ENCODE data around the gene PI16. TPM values are rescaled to one million over a fixed set of nuclear protein-coding genes. Genes with fewer than 3 reads are reported as not detected.

PI16 gene
- total and polyA plus RNA-seq, 2 of the 13 experiments (the other 11 are each of a cell fraction or from before 2014, with no cell fraction given): not detected

GRCh38 chr6:36925809-36926208 is 28.7 kb upstream of the PI16 start:
- no peak overlapping the region for H3K4me3 ChIP-seq (replicated peaks in 1 of 3; ENCODE audit: insufficient read depth in 1 of 3, low read depth in 2 of 3, low read length in 3 of 3)
- POLR2A ChIA-PET: no interaction called here
- in situ Hi-C loops (cut with HindIII; ENCODE audit: extremely low pct_ligation_motif_present, low pct_unique_long_range_greater_than_20kb): no loop called here
- H3K4me1 ChIP-seq (ENCODE audit: insufficient read depth, low read length): peaks cover 11% of the 10 kb centered on the region; the same call in 1 of the 2 replicates
- H3K9ac ChIP-seq (ENCODE audit: insufficient read depth, low read depth, low read length): no peak overlapping the region
- DNase-seq (ENCODE audit: low spot score): no peak
- no peak for TF ChIP-seq SOX6 (IDR thresholded peaks at IDR 0.05)
- TF ChIP-seq SOX6 (CRISPR knock-in tag; IDR thresholded peaks at IDR 0.05): no peak
- TF ChIP-seq ZKSCAN5 (CRISPR knock-in tag; IDR thresholded peaks at IDR 0.05): no peak
- TF ChIP-seq ZNF326 (CRISPR knock-in tag; IDR thresholded peaks at IDR 0.05; ENCODE audit: borderline replicate concordance): no peak
- no peak for TF ChIP-seq NBN (conservative IDR thresholded peaks at IDR 0.05)
- TF ChIP-seq ZNF543 (CRISPR knock-in tag; IDR thresholded peaks at IDR 0.05): no peak
- WGBS (ENCODE audit: low lambda C conversion rate): 95% methylated on average over 4 of the region's 4 CpGs
- no peak overlapping the region for H3K27ac ChIP-seq (ENCODE audit: extremely low read length, insufficient read depth, low read length)
- H3K9me3 ChIP-seq (ENCODE audit: low read length): no peaks in the 10 kb centered on the region
- CTCF ChIA-PET (ENCODE audit: low intra/inter-chr PET ratio, low total read pairs): no interaction called here
- intact Hi-C loops (cut with micrococcal nuclease; ENCODE audit: unreplicated experiment): loop anchor here (5.0 kb wide), 1 partner anchor 566 kb away; no protein-coding TSS in a partner anchor
- FAIRE-seq: no peak
- no peak overlapping the region for H3K4me2 ChIP-seq (ENCODE audit: low read depth, low read length)
- H3K27me3 ChIP-seq (ENCODE audit: control insufficient read depth in 1 of 2, insufficient read depth in 2 of 2, low read length in 2 of 2): no peaks in the 10 kb centered on the region
- H3K36me3 ChIP-seq (replicated peaks in 1 of 2; ENCODE audit: control insufficient read depth in 1 of 2, insufficient read depth in 2 of 2, low read length in 2 of 2): peaks cover 3 to 10% of the 10 kb centered on the region in 2 experiments; a peak in 4 of 5 replicates
- H3K79me2 ChIP-seq (ENCODE audit: insufficient read depth, low read length): no peaks in the 10 kb centered on the region
- H4K20me1 ChIP-seq (ENCODE audit: insufficient read depth, low read length): no peaks in the 10 kb centered on the region
- ATAC-seq: no peak
- BruUV-seq (replicated peaks): TSS peak; percentile 37
- no peak overlapping the region for H2AFZ ChIP-seq (ENCODE audit: low read length)

- 92% methylated on average over 10 of the region's 10 CpGs for WGBS (ENCODE audit: low lambda C conversion rate)
- BruUV-seq (replicated peaks): TSS peak; percentile 30
- H4K20me1 ChIP-seq (ENCODE audit: insufficient read depth, low read length): no peaks in the 10 kb centered on the region
- FAIRE-seq: no peak
- peaks cover 2 to 10% of the 10 kb centered on the region in 2 experiments; a peak in 3 of 5 replicates for H3K36me3 ChIP-seq (replicated peaks in 1 of 2; ENCODE audit: control insufficient read depth in 1 of 2, insufficient read depth in 2 of 2, low read length in 2 of 2)
- CTCF ChIA-PET (ENCODE audit: low intra/inter-chr PET ratio, low total read pairs): no interaction called here
- H2AFZ ChIP-seq (ENCODE audit: low read length): no peak overlapping the region
- no peak for ATAC-seq
- in situ Hi-C loops (cut with HindIII; ENCODE audit: extremely low pct_ligation_motif_present, low pct_unique_long_range_greater_than_20kb) (no loop called here), intact Hi-C loops (cut with micrococcal nuclease; ENCODE audit: unreplicated experiment) (loop anchor here (5.0 kb wide), 1 partner anchor 565 kb away; no protein-coding TSS in a partner anchor)
- H3K4me2 ChIP-seq (ENCODE audit: low read depth, low read length): no peak overlapping the region
- no peaks in the 10 kb centered on the region for H3K27me3 ChIP-seq (ENCODE audit: control insufficient read depth in 1 of 2, insufficient read depth in 2 of 2, low read length in 2 of 2)
- POLR2A ChIA-PET: no interaction called here
- H3K4me3 ChIP-seq (replicated peaks in 1 of 3; ENCODE audit: insufficient read depth in 1 of 3, low read depth in 2 of 3, low read length in 3 of 3): no peak overlapping the region
- H3K9ac ChIP-seq (ENCODE audit: insufficient read depth, low read depth, low read length): no peak overlapping the region
- no peak overlapping the region for H3K27ac ChIP-seq (ENCODE audit: extremely low read length, insufficient read depth, low read length)
- no peak for DNase-seq (ENCODE audit: low spot score)
- no peaks in the 10 kb centered on the region for H3K79me2 ChIP-seq (ENCODE audit: insufficient read depth, low read length)
- H3K9me3 ChIP-seq (ENCODE audit: low read length): no peaks in the 10 kb centered on the region
- peaks cover 11% of the 10 kb centered on the region; the same call in 1 of the 2 replicates for H3K4me1 ChIP-seq (ENCODE audit: insufficient read depth, low read length)
- TF ChIP-seq YEATS2 (CRISPR knock-in tag; IDR thresholded peaks at IDR 0.05; ENCODE audit: borderline replicate concordance) (no peak), MED1 (CRISPR knock-in tag; IDR thresholded peaks at IDR 0.05) (no peak), DRAP1 (CRISPR knock-in tag; IDR thresholded peaks at IDR 0.05) (no peak), ARNT (IDR thresholded peaks at IDR 0.05) (no peak), ZHX1 (CRISPR knock-in tag; IDR thresholded peaks at IDR 0.05; ENCODE audit: low read depth) (no peak), GFI1 (CRISPR knock-in tag; IDR thresholded peaks at IDR 0.05; ENCODE audit: borderline replicate concordance) (no peak), ZBTB44 (CRISPR knock-in tag; IDR thresholded peaks at IDR 0.05) (no peak), RBM39 (IDR thresholded peaks at IDR 0.05; ENCODE audit: low read depth, low read length, poor library complexity, severe bottlenecking) (no peak)
These were observed 27.6 kb upstream of the PI16 start for GRCh38 chr6:36926708-36927513.

Data from HepG2 (cell line).